DMS153 treated with DMSO at 0.1 percent for 48 hours (cell line): ENCODE measurements around the gene CBLIF.
"Not testable (repeated sequence)": the region's sequence is repeated elsewhere in the genome, so short reads cannot be mapped to it uniquely, and the experiment has no call there.

Source experiments
- DNase-seq: peaks from one replicate; lab custom pipeline; 2025; ENCODE audit not compliant: unreplicated experiment; lab: John Stamatoyannopoulos, UW

The CBLIF gene

DNA sequence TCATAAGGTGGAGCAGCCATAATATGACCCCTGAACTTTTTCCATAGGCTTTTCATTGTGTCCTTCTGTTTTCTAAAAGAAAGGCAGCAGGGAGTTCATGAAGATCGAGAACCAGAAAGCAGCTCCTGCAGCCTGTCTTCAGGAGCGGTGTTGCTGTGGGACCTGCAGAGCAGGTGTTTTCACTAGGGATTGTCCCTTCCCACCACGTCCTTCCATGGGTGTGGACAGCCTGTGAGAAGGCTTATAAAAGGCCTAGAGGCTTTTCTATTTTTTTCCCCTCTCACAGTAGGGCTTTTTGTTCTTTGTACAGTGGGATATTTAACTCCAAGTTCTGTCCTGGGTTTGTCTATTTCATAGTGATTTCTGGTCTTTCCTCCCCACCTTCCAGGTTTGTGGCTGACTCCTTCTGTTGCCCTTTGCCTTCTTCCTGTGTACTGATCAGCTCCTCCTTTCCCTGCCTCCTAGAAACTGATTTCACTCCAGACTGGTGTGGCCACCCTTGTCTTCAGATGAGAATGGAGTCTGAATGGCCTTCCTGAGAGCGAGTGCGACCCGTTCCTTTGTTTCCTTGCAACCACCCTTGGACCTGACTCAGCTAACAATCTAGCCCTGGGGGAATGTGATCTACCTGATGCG lies 44.8 kb downstream of the CBLIF start:
- DNase-seq = no peak

DNA sequence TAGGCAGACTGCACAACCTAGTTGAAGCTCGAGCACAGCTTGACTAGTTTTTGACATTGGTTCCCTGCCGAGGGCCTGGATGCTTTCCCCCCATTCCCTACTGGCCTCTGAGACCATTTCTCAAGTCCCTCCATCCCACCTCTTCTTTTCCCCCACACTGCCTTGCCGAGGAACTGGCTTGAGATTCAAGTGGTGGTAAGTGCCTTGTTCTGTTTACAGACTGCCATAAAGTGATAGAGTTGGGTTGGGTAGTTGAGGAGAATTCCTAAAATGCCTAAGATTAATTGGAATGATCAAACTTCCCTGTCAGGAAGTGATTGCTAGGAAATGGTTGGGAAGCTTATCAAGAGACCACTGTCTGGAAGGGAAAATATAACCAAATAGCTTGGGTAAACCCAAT lies 50.9 kb downstream of the CBLIF start:
- DNase-seq = no peak

DNA sequence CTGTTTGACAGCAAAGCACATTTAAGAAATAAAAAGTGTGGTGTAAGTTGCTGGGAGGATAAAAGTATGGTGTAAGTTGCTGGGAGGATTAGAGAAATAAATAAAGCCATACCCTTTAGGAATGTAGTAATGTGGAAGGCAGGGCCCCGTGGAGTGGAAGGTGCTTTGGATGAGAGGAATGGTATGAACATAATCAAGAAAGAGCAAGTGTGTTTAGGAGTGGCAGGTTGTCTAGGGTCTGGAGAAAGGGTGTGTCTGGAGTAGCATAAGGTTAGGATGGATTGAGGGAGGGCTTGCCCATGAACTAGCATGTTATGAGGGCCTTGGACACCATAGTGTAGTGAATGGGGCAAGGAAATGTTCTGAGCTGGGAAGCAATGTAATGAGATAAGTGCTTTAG lies 52.8 kb downstream of the CBLIF start:
- DNase-seq = no peak

DNA sequence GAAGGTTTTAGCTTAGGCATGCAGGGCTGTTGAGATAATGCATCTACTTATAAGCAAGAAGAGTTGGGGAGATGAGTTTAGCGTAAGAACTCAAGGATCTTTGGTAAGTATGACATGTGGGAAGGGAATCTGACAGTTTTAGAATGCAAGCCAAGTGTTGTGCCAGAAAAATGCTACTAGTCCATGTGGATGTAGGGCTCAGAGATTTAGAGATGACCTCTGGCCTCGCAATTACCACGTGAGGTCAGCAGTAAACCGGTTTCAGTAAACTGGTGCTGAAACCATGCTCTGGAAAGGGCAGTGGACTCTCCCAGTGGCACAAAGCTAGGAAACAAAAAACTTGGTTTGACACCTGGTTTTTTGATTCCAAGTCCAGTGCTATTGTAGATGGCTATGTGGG lies 53.7 kb downstream of the CBLIF start:
- DNase-seq = no peak

DNA sequence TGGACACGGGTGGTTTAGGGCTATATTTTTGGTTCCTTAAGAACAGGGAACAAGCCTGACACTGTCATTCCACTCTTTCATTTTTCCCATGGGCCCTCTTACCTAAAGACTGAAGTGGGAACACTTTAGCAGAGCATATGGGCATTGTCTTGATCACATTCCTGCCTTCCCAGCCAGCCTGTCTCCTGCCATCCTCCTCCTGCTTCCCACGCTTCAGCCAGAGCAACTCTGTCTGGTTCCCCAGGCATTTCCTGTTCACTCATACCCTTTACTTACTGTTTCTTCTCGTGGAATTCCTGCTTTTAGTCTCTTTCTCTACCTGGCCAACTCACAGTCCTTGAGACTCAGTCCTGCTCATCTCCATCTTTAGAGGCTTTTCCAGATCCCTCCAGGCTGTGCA lies 57.5 kb downstream of the CBLIF start:
- no peak for DNase-seq

DNA sequence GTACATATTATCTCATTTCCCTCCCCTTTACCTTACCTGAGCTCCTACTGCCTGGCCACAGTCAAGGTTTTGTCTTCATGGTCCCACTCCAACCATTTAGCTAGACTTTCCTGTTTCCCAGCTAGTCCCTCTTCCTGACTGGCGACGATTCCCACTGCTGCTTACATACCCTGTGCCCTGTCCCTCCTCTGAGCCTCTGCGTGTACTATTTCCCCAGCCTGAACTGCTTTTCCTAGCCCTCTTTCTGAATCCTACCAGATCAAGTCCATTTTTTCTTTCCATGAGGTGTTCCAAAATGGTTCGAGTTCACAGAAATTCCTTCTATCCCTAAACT lies 58.1 kb downstream of the CBLIF start:
- DNase-seq = no peak

DNA sequence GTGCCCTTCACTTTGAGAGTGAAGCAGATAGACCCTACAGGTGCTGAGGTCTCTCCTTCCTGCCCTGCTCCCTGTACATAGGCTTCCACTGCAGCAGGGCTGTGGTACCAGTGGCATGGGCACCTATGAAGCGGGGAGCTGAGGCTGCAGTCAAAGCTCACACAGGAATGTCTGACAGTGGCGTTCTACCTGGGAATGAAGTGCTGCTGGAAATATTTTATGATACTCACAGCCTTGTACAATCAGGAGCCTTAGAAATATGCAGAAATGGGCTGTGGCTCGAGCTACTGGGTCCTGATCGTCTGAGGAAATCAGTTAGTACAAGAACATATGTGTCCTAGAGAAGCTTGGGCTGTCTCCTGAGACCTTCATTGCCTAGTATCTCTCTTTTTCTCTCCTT lies 59.5 kb downstream of the CBLIF start:
- no peak for DNase-seq

DNA sequence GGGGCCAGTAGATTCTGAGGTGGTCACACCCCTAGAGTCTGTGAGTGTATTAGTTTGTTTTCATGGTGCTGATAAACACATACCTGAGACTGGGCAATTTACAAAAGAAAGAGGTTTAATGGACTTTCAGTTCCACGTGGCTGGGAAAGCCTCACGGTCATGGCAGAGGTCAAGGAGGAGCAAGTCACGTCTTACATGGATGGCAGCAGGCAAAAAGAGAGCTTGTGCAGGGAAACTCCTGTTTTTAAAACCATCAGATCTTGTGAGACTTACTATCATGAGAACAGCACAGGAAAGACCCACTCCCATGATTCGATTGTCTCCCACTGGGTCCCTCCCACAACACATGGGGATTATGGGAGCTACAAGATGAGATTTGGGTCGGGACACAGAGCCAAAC lies 60.9 kb downstream of the CBLIF start:
- DNase-seq = not testable (repeated sequence)

DNA sequence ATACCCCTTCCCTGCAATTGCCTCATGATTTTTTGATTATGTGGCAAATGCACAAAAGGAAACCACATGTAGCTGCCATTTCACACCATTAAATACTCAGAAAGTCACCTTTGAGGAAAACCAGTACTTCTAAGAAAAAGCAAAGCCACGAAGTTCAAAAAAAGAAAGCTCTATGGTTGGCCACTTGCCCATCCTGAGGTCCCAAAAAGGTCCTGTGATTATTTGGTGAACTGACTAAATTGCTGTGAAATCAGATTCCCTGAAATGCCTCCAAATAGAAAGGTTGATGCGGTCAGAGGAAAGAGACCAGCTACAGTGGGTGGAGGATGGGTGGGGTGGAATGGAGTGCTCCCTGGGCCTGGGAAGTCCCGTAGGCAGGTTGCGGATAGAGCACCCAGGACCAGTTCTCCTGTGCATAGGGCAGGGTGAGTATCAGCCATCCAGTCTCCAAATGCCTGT lies 61.6 kb downstream of the CBLIF start:
- DNase-seq = no peak

DNA sequence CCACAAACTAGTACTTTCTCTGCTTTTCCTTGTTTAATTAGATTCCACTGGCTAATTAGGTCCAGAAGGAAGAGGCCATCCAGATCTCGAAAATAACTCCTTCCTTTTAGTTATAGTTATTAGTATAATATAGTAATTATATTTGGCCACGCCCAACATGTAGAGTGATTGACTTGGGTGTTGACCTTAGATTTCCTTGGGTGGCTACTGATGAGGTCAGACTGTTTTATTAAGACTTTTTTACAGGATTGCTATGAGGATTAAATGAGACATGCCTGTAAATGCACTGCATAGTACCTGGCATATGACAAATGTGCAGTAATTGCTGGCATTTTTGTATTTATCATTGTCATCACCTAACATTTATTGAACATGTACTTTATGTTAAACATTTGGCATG lies 63.2 kb downstream of the CBLIF start:
- no peak for DNase-seq

DNA sequence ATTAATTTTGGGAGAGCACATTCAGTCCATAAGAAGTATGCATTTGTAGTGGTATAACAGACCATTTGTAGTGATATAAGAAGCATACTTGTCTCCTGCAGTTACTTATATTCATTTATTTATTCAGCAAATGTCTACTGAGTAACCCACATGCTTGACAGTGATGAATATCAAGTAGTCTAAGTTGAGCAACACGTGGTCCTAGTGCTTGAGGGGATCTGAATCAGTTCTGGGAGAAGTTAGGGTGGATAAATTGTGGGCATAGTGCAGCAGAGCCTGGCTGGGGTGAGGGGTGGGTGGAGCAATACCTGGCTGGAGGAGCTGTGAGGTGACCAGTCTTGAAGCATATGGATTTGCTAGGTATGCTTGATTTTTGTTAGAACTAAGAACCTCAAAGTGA lies 65.8 kb downstream of the CBLIF start:
- no peak for DNase-seq
